Kidney (tissue), 14 donors: ENCODE measurements around the gene GPRC5C. TPM values are rescaled to one million over a fixed set of nuclear protein-coding genes. Genes with fewer than 3 reads are reported as not detected.
A peak's percentile ranks its signal among the peaks of the same experiment; 100 is the strongest.

Experiments
- DNase-seq, 5 donors: peaks; one replicate each; pipeline ENCODE4 v3.0.0-alpha.2; 2013 to 2020
- FAIRE-seq: peaks from 2 replicates; lab custom pipeline; 2012; peaks lifted over from hg19 to GRCh38; lab: Jason Lieb, UNC
- H3K27ac ChIP-seq, 2 donors: one replicate each; pipeline ENCODE4 v1.7.0; 2013; ENCODE audit warnings: low read depth in 2 of 2, low read length in 2 of 2, inconsistent platforms in 1 of 2
- H3K27me3 ChIP-seq: one replicate; pipeline ENCODE4 v1.7.1; 2013; ENCODE audit warnings: low read length, inconsistent platforms; ENCODE audit not compliant: control insufficient read depth, insufficient read depth
- H3K36me3 ChIP-seq, 3 donors: one replicate each; pipeline versions ENCODE4 v1.7.0 to v1.7.1; 2013; ENCODE audit warnings: low read length in 3 of 3, control low read depth in 1 of 3, inconsistent platforms in 1 of 3; ENCODE audit not compliant: insufficient read depth in 3 of 3, control insufficient read depth in 2 of 3
- H3K4me1 ChIP-seq, 3 donors: one replicate each; pipeline versions ENCODE4 v1.7.0 to v1.7.1; 2013; ENCODE audit warnings: low read length in 3 of 3, inconsistent platforms in 1 of 3, low read depth in 1 of 3; ENCODE audit not compliant: control insufficient read depth in 2 of 3, insufficient read depth in 2 of 3
- H3K4me3 ChIP-seq, 3 donors: one replicate each; pipeline versions ENCODE4 v1.7.0 to v1.8.1; 2013; ENCODE audit warnings: low read length in 3 of 3, control low read depth in 1 of 3, inconsistent platforms in 1 of 3
- H3K9ac ChIP-seq, 3 donors: one replicate each; pipeline versions ENCODE4 v1.7.0 to v1.7.1; 2013; ENCODE audit warnings: low read length in 3 of 3, control low read depth in 1 of 3, inconsistent platforms in 1 of 3
- H3K9me3 ChIP-seq, 3 donors: one replicate each; pipeline versions ENCODE4 v1.7.0 to v1.7.1; 2013; ENCODE audit warnings: low read length in 3 of 3, control low read depth in 1 of 3, inconsistent platforms in 1 of 3; ENCODE audit not compliant: control insufficient read depth in 2 of 3, insufficient read depth in 1 of 3
- intact Hi-C: fragments of 100-400 bp; cut with DNase I; formaldehyde crosslinking; loops from one replicate; pipeline ENCODE4 v1.11.1; 2022
- polyA plus RNA-seq: library from polyadenylated mRNA; stranded (reverse); fragments of 350-450 nt; fragmentation: Illumina TruSeq; extraction: RNeasy Lipid Tissue Mini Kit (QIAGEN cat#74804); gene quantifications from one replicate; pipeline ENCODE4 v1.2.3, GENCODE V29; 2014; ENCODE audit warnings: low read depth, low replicate concordance; ENCODE audit not compliant: insufficient read depth
- total RNA-seq: library from RNA; stranded (reverse); fragmentation: NEBNext Ultra II Directional; extraction: Animal tissue kit (Norgen Biotek cat#: 25700); gene quantifications from one replicate; pipeline ENCODE4 v1.2.1, GENCODE V29; 2021
- TF ChIP-seq, protein P1 (sequence below): IDR thresholded peaks from 3 replicates; pipeline ENCODE4 v1.5.1; 2012; ENCODE audit warnings: mild to moderate bottlenecking, moderate library complexity, borderline replicate concordance; ENCODE audit not compliant: insufficient read depth; ENCODE audit errors: extremely low read depth
- donor health status: control.
- donor health status: control.
- donor health status: control.
- donor health status: control.
- donor health status: control.
- donor health status: DM: yes; HTN: yes; CAD: no.
- donor health status: Normal renal cell carcinoma (clear cell type).

GPRC5C gene
- total and polyA plus RNA-seq, 2 donors from 2014 or later = 242 to 358 TPM

DNA sequence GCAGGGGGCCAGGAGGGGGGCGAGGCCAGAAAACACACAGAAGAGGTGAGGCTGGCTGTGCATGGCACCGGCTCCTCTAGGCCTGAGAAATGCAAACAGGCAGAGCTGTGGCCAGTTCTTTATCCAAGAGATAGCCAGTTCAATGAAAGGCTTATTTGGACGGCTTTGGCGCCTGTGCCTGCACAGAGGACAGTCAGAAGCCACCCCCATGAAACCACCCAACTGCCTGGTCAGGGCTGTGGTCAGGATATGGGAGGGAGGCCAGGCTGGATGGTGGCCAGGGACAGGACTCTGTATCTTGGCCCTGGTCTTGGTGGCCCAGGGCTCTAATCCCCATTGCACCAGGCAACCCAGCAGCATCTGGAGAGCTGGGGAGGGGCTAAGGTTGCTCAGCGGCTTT lies 24.5 kb upstream of the GPRC5C start:
- no peak for FAIRE-seq
- TF ChIP-seq, protein P1, sequence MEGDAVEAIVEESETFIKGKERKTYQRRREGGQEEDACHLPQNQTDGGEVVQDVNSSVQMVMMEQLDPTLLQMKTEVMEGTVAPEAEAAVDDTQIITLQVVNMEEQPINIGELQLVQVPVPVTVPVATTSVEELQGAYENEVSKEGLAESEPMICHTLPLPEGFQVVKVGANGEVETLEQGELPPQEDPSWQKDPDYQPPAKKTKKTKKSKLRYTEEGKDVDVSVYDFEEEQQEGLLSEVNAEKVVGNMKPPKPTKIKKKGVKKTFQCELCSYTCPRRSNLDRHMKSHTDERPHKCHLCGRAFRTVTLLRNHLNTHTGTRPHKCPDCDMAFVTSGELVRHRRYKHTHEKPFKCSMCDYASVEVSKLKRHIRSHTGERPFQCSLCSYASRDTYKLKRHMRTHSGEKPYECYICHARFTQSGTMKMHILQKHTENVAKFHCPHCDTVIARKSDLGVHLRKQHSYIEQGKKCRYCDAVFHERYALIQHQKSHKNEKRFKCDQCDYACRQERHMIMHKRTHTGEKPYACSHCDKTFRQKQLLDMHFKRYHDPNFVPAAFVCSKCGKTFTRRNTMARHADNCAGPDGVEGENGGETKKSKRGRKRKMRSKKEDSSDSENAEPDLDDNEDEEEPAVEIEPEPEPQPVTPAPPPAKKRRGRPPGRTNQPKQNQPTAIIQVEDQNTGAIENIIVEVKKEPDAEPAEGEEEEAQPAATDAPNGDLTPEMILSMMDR = no peak
- Histone ChIP-seq H3K4me1 (no peaks in the 10 kb centered on the region), H3K9ac (no peak overlapping the region), H3K36me3 (no peaks in the 10 kb centered on the region), H3K9me3 (no peaks in the 10 kb centered on the region), H3K27me3 (no peaks in the 10 kb centered on the region), H3K4me3 (no peak overlapping the region), H3K27ac (no peak overlapping the region)
- DNase-seq = no peak
- intact Hi-C loops = no loop called here

DNA sequence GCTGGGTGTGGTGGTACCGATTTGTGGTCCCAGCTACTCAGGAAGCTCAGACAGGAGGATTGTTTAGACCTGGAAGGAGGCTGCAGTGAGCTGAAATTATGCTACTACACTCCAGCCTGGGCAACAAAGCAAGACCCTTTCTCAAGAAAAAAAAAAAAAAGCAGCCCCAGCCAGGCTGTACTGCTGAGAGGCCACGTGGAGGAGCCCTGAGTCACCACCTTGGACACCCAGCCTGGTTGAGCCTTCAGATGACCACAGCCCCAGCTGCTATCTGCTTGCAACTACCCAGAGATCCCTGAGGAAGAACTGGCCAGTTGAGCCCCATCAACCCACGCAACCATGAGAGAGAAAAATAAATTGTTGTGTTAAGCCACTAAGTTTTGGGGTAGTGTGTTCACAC lies 23.6 kb upstream of the GPRC5C start:
- intact Hi-C loops = no loop called here
- H3K4me1 ChIP-seq = no peaks in the 10 kb centered on the region
- H3K36me3 ChIP-seq = no peaks in the 10 kb centered on the region
- FAIRE-seq (no peak), DNase-seq (no peak)
- no peak overlapping the region for H3K4me3 ChIP-seq
- TF ChIP-seq, protein P1 = peak; percentile 6
- no peaks in the 10 kb centered on the region for H3K9me3 ChIP-seq
- no peak overlapping the region for H3K9ac ChIP-seq
- H3K27me3 ChIP-seq = no peaks in the 10 kb centered on the region
- H3K27ac ChIP-seq = no peak overlapping the region

DNA sequence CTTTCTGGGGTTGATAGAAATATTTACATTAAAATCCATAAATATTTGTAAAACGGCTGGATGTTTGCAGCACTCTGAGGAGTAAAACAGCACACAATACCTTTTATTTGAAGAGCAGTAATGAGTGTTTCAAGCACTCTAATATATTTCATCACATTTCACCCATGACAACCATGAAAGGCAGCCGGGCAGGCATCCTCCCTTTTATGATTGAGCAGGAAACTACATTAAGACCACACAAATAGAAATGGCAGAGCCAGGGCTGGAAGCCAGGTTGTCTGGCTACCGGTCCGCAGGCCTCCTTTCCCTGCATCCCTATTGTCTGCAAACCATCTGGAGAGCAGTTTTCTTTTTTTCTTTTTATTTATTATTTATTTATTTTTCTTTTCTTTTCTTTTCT lies 23.1 kb upstream of the GPRC5C start:
- FAIRE-seq = no peak

More for the DNA sequence above, 23.1 kb upstream of the GPRC5C start:
- H3K36me3 ChIP-seq = no peaks in the 10 kb centered on the region
- H3K4me3 ChIP-seq = no peak overlapping the region
- H3K9me3 ChIP-seq = no peaks in the 10 kb centered on the region
- no peaks in the 10 kb centered on the region for H3K27me3 ChIP-seq
- no peaks in the 10 kb centered on the region for H3K4me1 ChIP-seq
- DNase-seq = no peak
- H3K9ac ChIP-seq = no peak overlapping the region
- intact Hi-C loops = no loop called here
- H3K27ac ChIP-seq = no peak overlapping the region
- TF ChIP-seq, protein P1 = no peak
